HEK293T (cell line): ENCODE data around the gene ACAA1.
"Not testable (repeated sequence)": the region's sequence is repeated elsewhere in the genome, so short reads cannot be mapped to it uniquely, and the experiment has no call there.

Experiments
- ARNT ChIP-seq: fragments of 450-650 bp; IDR thresholded peaks from 2 replicates; pipeline ENCODE4 v1.6.1; 2017; ENCODE audit warnings: mild to moderate bottlenecking
- FOXA1 ChIP-seq: fragments of 450-650 bp; IDR thresholded peaks from 2 replicates; pipeline ENCODE4 v1.6.1; 2016; ENCODE audit warnings: mild to moderate bottlenecking
- SP1 ChIP-seq: fragments of 450-650 bp; IDR thresholded peaks from 2 replicates; pipeline ENCODE4 v1.6.1; 2017

DNA sequence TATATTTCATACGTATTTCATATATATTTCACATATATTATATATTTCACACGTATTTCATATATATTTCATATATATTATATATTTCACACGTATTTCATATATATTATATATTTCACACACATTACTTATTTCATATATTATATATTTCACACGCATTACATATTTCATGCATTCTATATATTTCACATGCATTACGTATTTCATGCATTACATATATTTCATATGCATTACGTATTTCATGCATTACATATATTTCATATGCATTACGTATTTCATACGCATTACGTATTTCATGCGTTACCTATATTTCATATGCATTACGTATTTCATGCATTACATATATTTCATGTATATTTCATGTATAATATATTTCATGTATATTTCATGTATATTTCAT lies 23.8 kb upstream of the ACAA1 start:
- not testable (repeated sequence) for TF ChIP-seq FOXA1, ARNT, SP1
